Kidney (tissue), 14 donors: ENCODE data around the gene PROZ. TPM values are rescaled to one million over a fixed set of nuclear protein-coding genes. Genes with fewer than 3 reads are reported as not detected.

Experiments used
- DNase-seq, 5 donors: peaks; one replicate each; pipeline ENCODE4 v3.0.0-alpha.2; 2013 to 2020
- FAIRE-seq: peaks from 2 replicates; lab custom pipeline; 2012; peaks lifted over from hg19 to GRCh38; lab: Jason Lieb, UNC
- H3K27ac ChIP-seq, 2 donors: one replicate each; pipeline ENCODE4 v1.7.0; 2013; ENCODE audit warnings: low read depth in 2 of 2, low read length in 2 of 2, inconsistent platforms in 1 of 2
- H3K27me3 ChIP-seq: one replicate; pipeline ENCODE4 v1.7.1; 2013; ENCODE audit warnings: low read length, inconsistent platforms; ENCODE audit not compliant: control insufficient read depth, insufficient read depth
- H3K36me3 ChIP-seq, 3 donors: one replicate each; pipeline versions ENCODE4 v1.7.0 to v1.7.1; 2013; ENCODE audit warnings: low read length in 3 of 3, control low read depth in 1 of 3, inconsistent platforms in 1 of 3; ENCODE audit not compliant: insufficient read depth in 3 of 3, control insufficient read depth in 2 of 3
- H3K4me1 ChIP-seq, 3 donors: one replicate each; pipeline versions ENCODE4 v1.7.0 to v1.7.1; 2013; ENCODE audit warnings: low read length in 3 of 3, inconsistent platforms in 1 of 3, low read depth in 1 of 3; ENCODE audit not compliant: control insufficient read depth in 2 of 3, insufficient read depth in 2 of 3
- H3K4me3 ChIP-seq, 3 donors: one replicate each; pipeline versions ENCODE4 v1.7.0 to v1.8.1; 2013; ENCODE audit warnings: low read length in 3 of 3, control low read depth in 1 of 3, inconsistent platforms in 1 of 3
- H3K9ac ChIP-seq, 3 donors: one replicate each; pipeline versions ENCODE4 v1.7.0 to v1.7.1; 2013; ENCODE audit warnings: low read length in 3 of 3, control low read depth in 1 of 3, inconsistent platforms in 1 of 3
- H3K9me3 ChIP-seq, 3 donors: one replicate each; pipeline versions ENCODE4 v1.7.0 to v1.7.1; 2013; ENCODE audit warnings: low read length in 3 of 3, control low read depth in 1 of 3, inconsistent platforms in 1 of 3; ENCODE audit not compliant: control insufficient read depth in 2 of 3, insufficient read depth in 1 of 3
- CTCF ChIP-seq: IDR thresholded peaks from 3 replicates; pipeline ENCODE4 v1.5.1; 2012; ENCODE audit warnings: mild to moderate bottlenecking, moderate library complexity, borderline replicate concordance; ENCODE audit not compliant: insufficient read depth; ENCODE audit errors: extremely low read depth
- intact Hi-C: fragments of 100-400 bp; cut with DNase I; formaldehyde crosslinking; loops from one replicate; pipeline ENCODE4 v1.11.1; 2022
- polyA plus RNA-seq: library from polyadenylated mRNA; stranded (reverse); fragments of 350-450 nt; fragmentation: Illumina TruSeq; extraction: RNeasy Lipid Tissue Mini Kit (QIAGEN cat#74804); gene quantifications from one replicate; pipeline ENCODE4 v1.2.3, GENCODE V29; 2014; ENCODE audit warnings: low read depth, low replicate concordance; ENCODE audit not compliant: insufficient read depth
- total RNA-seq: library from RNA; stranded (reverse); fragmentation: NEBNext Ultra II Directional; extraction: Animal tissue kit (Norgen Biotek cat#: 25700); gene quantifications from one replicate; pipeline ENCODE4 v1.2.1, GENCODE V29; 2021
- donor health status: control.
- donor health status: control.
- donor health status: control.
- donor health status: control.
- donor health status: control.
- donor health status: DM: yes; HTN: yes; CAD: no.
- donor health status: Normal renal cell carcinoma (clear cell type).

Gene PROZ
- total and polyA plus RNA-seq, 2 donors from 2014 or later, result 20.0 TPM; not detected in 1

GRCh38 chr13:113145911-113146598, 12.4 kb upstream of the PROZ start:
- no peak for DNase-seq
- Histone ChIP-seq H3K27me3 (no peaks in the 10 kb centered on the region), H3K9me3 (no peaks in the 10 kb centered on the region), H3K4me1 (no peaks in the 10 kb centered on the region), H3K4me3 (no peak overlapping the region), H3K9ac (no peak overlapping the region), H3K36me3 (no peaks in the 10 kb centered on the region), H3K27ac (no peak overlapping the region)
- TF ChIP-seq CTCF, result no peak
- FAIRE-seq, result no peak
- intact Hi-C loops, result no loop called here

- H3K27me3 ChIP-seq, result no peaks in the 10 kb centered on the region
- no peak overlapping the region for H3K4me3 ChIP-seq
- FAIRE-seq (no peak), DNase-seq (no peak)
- no peak overlapping the region for H3K9ac ChIP-seq
- peaks cover 0 to 2% (median 0%) of the 10 kb centered on the region in 3 donors for H3K4me1 ChIP-seq
- no peaks in the 10 kb centered on the region for H3K9me3 ChIP-seq
- intact Hi-C loops, result no loop called here
- H3K27ac ChIP-seq, result no peak overlapping the region
- TF ChIP-seq CTCF, result no peak
- no peaks in the 10 kb centered on the region for H3K36me3 ChIP-seq
Observed at GRCh38 chr13:113146750-113147149, 11.7 kb upstream of the PROZ start.

GRCh38 chr13:113147206-113147605, 11.2 kb upstream of the PROZ start:
- Histone ChIP-seq H3K9me3 (no peaks in the 10 kb centered on the region), H3K27ac (no peak overlapping the region), H3K9ac (no peak overlapping the region), H3K36me3 (no peaks in the 10 kb centered on the region), H3K27me3 (no peaks in the 10 kb centered on the region), H3K4me1 (peaks cover 0 to 7% (median 0%) of the 10 kb centered on the region in 3 donors), H3K4me3 (no peak overlapping the region)
- DNase-seq, result no peak
- no peak for FAIRE-seq
- no peak for TF ChIP-seq CTCF
- intact Hi-C loops, result no loop called here
